Activated T-cell treated with anti-CD3 and anti-CD28 coated beads, Interleukin-2, amount 50 U/mL, for 1 hour (primary cell): Measurements from ENCODE around the gene PTPN22.

Experiments
- DNase-seq: peaks from one replicate; pipeline ENCODE4 v3.0.0-alpha.2; 2020

PTPN22 gene

GRCh38 chr1:113871597-113872113 is at the start of gene PTPN22:
Gene PTPN22 (minus strand): TSS chr1:113871712.
- peak; percentile 74 for DNase-seq

GRCh38 chr1:113918243-113918642 is 46.7 kb upstream of the PTPN22 start:
- DNase-seq, result no peak

- DNase-seq, result no peak
These were observed 46.0 kb upstream of the PTPN22 start for GRCh38 chr1:113917400-113918082.

GRCh38 chr1:113916974-113917373 is 45.5 kb upstream of the PTPN22 start:
- no peak for DNase-seq

GRCh38 chr1:113913887-113914664 is 42.6 kb upstream of the PTPN22 start:
- DNase-seq, result no peak

- no peak for DNase-seq
These were observed 41.8 kb upstream of the PTPN22 start for GRCh38 chr1:113913312-113913668.

GRCh38 chr1:113912594-113913311 is 41.2 kb upstream of the PTPN22 start:
- DNase-seq, result no peak

- no peak for DNase-seq
These were observed 33.9 kb upstream of the PTPN22 start for GRCh38 chr1:113905435-113905861.

GRCh38 chr1:113904674-113905434 is 33.3 kb upstream of the PTPN22 start, which contains the start of the genes AP4B1 and DCLRE1B:
Gene AP4B1 (minus strand): TSS chr1:113904799. CDS start chr1:113904717, 82 bp downstream.
Gene DCLRE1B (plus strand): TSS chr1:113905326. CDS start chr1:113905587, 261 bp downstream.
- DNase-seq, result peak; percentile 90

- DNase-seq, result no peak
These were observed 32.8 kb upstream of the PTPN22 start for GRCh38 chr1:113904293-113904673.

- DNase-seq, result no peak
These were observed 32.2 kb upstream of the PTPN22 start for GRCh38 chr1:113903501-113904292.

GRCh38 chr1:113901191-113901590 is 29.7 kb upstream of the PTPN22 start:
- DNase-seq, result no peak

- no peak for DNase-seq
These were observed 27.6 kb upstream of the PTPN22 start for GRCh38 chr1:113899111-113899510.

- DNase-seq, result no peak
These were observed 26.8 kb upstream of the PTPN22 start for GRCh38 chr1:113898241-113898814.

- no peak for DNase-seq
These were observed 24.4 kb upstream of the PTPN22 start for GRCh38 chr1:113895961-113896360.

GRCh38 chr1:113895098-113895497 is 23.6 kb upstream of the PTPN22 start:
- no peak for DNase-seq

- DNase-seq, result no peak
These were observed 21.8 kb upstream of the PTPN22 start for GRCh38 chr1:113893267-113893666.

GRCh38 chr1:113891631-113892220 is 20.2 kb upstream of the PTPN22 start:
- no peak for DNase-seq

GRCh38 chr1:113890816-113891215 is 19.3 kb upstream of the PTPN22 start:
- no peak for DNase-seq

- DNase-seq, result no peak
These were observed 16.1 kb upstream of the PTPN22 start, which contains the start of gene BCL2L15 for GRCh38 chr1:113887402-113888175. Gene BCL2L15 (minus strand): TSS chr1:113887581. CDS start chr1:113887375, 206 bp downstream.
